HL-60/S4 treated with phorbol 12-myristate 13-acetate at 8.2 ng/mL for 4 days and 3 days (cell line): ENCODE data around the gene SLC25A21.
"Not testable (repeated sequence)": the region's sequence is repeated elsewhere in the genome, so short reads cannot be mapped to it uniquely, and the experiment has no call there.

ENCODE experiments used
- in situ Hi-C: fragments of 300-500 bp; cut with MboI; formaldehyde crosslinking; loops from 2 replicates; pipeline ENCODE4 v1.15.0; 2022; ENCODE audit warnings: low sequenced_read_pairs

Gene SLC25A21

GRCh38 chr14:37172024-37172869 is at the start of gene SLC25A21:
TSS of gene SLC25A21 (minus strand) at chr14:37172606.
- in situ Hi-C loops = loop anchor here (25.0 kb wide), 1 partner anchor 635 kb away; no protein-coding TSS in a partner anchor

- in situ Hi-C loops = no loop called here
Measured at GRCh38 chr14:37221073-37221472, 48.7 kb upstream of the SLC25A21 start.

GRCh38 chr14:37215345-37215744 is 42.9 kb upstream of the SLC25A21 start:
- in situ Hi-C loops = no loop called here

GRCh38 chr14:37213016-37213415 is 40.6 kb upstream of the SLC25A21 start:
- in situ Hi-C loops = no loop called here

DNA sequence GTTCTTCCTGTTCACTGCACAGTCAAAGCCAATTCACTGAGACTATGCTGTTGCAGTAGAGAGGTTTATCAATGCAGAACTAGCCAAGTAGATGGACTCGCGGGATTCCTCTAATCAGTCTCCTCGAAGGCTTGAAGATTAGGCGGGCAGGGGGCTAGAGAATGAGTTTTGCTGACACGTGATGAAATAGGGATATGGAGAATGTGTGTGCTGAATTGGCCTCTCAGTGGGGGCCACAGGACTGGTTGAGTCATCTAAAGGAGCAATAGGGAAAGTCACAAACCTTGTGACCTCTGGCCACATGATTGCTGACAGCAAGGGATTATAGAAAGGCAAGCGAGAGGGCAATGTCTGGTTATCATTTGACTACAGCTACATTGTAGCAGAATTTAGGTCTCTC is 38.0 kb upstream of the SLC25A21 start:
- in situ Hi-C loops = no loop called here

DNA sequence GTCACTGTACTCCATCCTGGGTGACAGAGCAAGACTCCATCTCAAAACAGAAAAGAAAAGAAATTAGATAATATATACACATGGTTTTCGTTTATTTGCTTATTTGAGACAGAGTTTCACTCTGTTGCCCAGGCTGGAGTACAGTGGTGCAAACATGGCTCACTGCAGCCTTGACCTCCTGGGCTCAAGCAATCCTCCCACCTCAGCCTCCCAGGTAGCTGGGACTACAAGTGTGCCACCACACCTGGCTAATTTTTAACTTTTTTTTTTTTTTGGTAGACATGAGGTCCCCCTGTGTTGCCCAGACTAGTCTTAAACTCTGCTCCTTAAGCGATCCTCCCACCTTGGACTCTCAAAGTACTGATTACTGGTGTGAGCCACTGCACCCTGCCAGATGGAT is 37.2 kb upstream of the SLC25A21 start:
- in situ Hi-C loops = not testable (repeated sequence)

DNA sequence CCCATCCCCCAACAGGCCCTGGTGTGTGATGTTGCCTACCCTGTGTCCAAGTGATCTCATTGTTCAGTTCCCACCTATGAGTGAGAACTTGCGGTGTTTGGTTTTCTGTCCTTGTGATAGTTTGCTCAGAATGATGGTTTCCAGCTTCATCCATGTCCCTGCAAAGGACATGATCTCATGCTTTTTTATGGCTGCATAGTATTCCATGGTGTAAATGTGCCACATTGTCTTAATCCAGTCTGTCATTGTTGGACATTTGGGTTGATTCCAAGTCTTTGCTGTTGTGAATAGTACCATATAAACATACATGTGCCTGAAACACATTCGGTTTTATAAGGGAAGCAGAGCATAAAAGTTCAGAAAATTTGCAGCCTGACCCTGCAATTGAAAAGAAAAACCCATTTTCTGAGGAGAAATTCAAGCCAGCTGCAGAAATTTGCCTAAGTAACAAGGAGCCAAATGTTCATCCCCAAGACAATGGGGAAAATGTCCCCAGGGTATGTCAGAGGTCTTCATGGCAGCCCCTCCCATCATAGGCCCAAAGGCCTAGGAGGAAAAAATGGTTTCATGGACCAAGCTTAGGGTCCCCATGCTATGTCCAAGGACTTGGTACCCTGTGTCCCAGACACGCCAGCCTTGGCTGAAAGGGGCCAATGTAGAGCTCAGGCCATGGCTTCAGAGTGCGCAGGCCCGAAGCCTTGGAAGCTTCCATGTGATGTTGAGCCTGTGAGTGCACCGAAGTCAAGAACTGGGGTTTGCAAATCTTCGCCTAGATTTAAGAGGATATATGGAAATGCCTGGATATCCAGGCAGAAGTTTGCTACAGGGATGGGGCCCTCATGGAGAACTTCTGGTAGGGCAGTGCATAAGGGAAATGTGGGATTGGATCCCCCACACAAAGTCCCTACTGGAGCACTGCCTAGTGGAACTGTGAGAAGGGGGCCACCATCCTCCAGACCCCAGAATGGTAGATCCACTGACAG is 33.5 kb upstream of the SLC25A21 start:
- in situ Hi-C loops = not testable (repeated sequence)

GRCh38 chr14:37203423-37203822 is 31.0 kb upstream of the SLC25A21 start:
- in situ Hi-C loops = no loop called here

DNA sequence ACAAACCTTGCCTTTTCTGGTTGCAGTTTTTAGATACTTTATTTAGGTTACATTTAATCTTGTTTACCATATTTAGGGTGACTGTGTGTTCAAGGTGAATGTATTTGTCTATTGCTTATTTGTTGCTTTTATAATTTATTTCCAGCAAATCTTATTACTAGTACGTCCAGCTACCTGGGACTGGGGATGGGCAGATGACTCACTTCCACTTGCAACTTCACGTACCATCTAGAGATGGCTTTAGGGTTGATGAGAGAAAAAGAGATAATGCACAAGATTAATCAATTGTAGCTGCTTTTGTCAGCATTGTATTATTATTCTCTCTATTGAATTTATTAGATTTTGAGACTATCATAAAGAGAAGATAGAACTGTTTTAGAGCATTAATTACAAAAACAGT is 30.4 kb upstream of the SLC25A21 start:
- in situ Hi-C loops = no loop called here

DNA sequence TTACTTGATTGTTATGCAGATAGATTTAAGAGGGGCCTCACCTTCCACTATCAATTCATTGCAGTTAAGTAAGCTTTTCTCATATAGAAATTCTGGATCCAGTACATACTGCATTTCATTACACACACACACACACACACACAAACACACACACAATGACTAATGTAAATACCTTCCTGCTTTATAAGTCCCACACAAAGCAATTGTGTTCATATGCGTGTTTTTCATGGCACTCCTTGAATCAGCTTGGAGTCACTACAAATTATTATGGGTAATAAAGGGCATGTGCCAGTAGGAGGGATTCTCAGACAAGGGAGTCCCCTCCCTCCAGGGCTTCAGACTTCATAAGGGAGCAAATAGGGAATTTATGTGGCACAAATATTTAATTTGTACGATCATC is 29.9 kb upstream of the SLC25A21 start:
- in situ Hi-C loops = no loop called here

DNA sequence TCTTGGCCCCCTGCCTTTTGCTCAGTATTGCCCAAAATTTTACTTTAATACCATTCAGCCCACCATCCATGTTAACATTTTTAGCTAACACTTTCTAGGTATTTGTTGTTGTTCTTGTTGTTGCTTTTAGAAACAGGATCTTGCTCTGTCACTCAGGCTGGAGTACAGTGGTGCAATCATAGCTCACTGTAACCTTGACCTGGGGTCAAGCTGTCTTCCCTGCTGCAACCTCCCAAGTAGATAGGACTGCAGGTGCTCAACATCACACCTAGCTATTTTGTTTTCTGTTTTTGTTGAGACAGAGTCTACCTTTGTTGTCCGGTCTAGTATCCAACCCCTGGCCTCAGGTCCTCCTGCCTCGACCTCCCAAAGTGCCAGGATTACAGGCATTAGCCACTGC is 29.3 kb upstream of the SLC25A21 start:
- in situ Hi-C loops = no loop called here

- in situ Hi-C loops = no loop called here
Measured at GRCh38 chr14:37198907-37199306, 26.5 kb upstream of the SLC25A21 start.

DNA sequence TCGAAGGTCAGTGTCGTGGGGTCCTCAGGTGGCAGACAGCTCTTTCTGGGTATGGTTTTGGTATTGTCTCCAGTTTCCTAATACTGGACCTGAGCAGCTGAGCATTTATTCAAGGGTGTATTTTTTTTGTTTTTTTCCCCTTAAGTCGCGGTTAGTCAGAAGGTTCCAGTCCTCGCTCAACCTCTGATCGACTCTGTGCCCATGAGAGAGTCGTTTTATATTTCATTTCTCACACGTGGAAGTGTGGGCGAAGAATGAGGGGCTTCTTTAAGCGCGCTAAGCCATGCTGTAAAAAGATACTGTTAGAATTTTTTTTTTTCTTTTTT is 25.8 kb upstream of the SLC25A21 start:
- in situ Hi-C loops = no loop called here

DNA sequence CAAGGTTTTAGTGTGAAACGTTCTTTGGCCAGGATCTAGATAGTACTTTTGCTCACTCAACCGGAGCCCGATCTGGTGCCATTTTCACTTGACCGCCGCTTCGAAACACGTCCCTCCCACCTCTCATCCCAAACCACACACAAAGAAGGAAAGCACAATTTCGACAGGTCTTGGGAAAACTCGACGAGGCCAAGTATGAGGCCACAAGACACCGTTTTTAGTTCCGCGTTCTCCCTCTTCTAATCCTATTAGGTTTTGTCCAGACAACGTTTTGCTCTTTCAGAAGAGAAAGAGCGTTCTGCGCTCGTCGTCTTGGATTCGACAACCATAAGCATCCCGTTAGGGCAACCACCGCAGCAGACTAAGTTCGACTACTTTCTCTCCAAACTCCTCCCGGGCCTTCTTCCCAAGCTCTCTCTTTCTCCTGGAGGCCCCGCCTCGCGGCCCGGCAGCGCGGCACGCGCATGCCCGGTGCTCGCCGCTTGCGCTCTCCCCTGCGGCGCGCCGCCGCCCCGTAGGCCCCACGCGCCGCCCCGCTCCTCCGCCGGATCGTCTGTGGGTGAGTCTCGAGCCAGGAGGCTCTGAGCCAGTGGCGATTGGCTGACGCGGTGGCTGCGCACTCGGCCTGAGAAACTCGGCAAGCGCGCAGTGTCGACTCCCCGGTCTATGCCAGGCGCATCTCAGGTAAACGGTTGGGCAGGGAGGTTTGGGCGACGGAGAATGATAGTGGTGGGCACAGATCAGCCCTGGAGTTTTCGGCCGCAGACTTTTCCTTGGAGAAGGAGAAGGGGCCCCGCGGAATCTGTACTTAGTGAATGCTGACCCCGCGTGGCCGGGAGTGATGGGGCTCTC is 25.2 kb upstream of the SLC25A21 start, which contains the start of gene MIPOL1:
Gene MIPOL1 (plus strand): TSS at position 517 of the 852 bp plus-strand sequence. CDS start 49,952 bp downstream, outside the sequence.
- in situ Hi-C loops = no loop called here

- in situ Hi-C loops = no loop called here
Measured at GRCh38 chr14:37196604-37197420, 24.4 kb upstream of the SLC25A21 start.

GRCh38 chr14:37195327-37195726 is 22.9 kb upstream of the SLC25A21 start:
- in situ Hi-C loops = no loop called here

GRCh38 chr14:37194698-37195097 is 22.3 kb upstream of the SLC25A21 start:
- in situ Hi-C loops = no loop called here

DNA sequence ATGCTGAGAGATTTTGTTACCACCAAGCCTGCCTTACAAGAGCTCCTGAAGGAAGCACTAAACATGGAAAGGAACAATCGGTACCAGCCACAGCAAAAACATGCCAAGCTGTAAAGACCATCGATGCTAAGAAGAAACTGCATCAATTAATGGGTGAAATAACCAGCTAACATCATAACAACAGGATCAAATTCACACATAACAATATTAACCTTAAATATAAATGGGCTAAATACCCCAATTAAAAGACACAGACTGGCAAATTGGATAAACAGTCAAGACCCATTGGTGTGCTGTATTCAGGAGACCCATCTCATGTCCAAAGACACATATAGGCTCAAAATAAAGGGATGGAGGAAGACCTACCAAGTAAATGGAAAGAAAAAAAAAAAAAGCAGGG is 17.3 kb upstream of the SLC25A21 start:
- in situ Hi-C loops = not testable (repeated sequence)

DNA sequence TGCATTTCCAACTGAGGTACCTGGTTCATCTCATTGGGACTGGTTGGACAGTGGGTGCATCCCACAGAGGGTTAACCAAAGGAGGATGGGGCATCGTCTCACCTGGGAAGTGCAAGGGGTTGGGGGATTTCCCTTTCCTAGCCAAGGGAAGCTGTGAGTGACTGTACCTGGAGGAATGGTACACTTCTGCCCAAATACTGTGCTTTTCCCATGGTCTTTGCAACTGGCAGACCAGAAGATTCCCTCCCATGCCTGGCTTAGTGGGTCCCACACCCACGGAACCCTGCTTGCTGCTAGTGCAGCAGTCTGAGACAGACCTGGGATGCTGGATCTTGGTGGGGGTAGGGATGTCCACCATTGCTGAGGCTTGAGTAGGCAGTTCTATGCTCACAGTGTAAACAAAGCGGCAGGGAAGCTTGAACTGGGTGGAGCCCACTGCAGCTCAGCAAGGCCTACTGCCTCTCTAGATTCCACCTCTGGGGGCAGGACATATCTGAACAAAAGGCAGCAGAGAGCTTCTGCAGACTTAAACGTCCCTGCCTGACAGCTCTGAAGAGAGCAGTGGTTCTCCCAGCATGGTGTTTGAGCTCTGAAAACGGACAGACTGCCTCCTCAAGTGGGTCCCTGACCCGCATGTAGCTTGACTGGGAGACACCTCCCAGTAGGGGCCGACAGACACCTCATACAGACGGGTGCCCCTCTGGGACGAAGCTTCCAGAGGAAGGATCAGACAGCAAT is 15.6 kb upstream of the SLC25A21 start:
- in situ Hi-C loops = not testable (repeated sequence)
